Endothelial cell of umbilical vein (primary cell): Measurements from ENCODE around the gene ZNF416. TPM values are rescaled to one million over a fixed set of nuclear protein-coding genes. Genes with fewer than 3 reads are reported as not detected.

Experiments used
- BruUV-seq: library from RNA; stranded (reverse); fragments of 400-500 nt; replicated peaks from 2 replicates; lab custom pipeline; 2021; lab: Mats Ljungman, UMichigan
- CTCF ChIA-PET: fragments of 300-600, 350-600 bp; sonication (Branson Sonifier 250); formaldehyde crosslinking; loops from one replicate; lab custom pipeline; 2021; ENCODE audit warnings: antibody characterized with exemption, inconsistent platforms; lab: Charles Lee
- POLR2A ChIA-PET: fragments of 300-600, 350-600 bp; sonication (Branson Sonifier 250); formaldehyde crosslinking; loops from one replicate; lab custom pipeline; 2021; ENCODE audit warnings: antibody characterized with exemption, inconsistent platforms; lab: Charles Lee
- DNase-seq: peaks from one replicate; pipeline ENCODE4 v3.0.0-alpha.2; 2011; ENCODE audit warnings: low read depth, low spot score
- FAIRE-seq: peaks from 2 replicates; lab custom pipeline; 2011; peaks lifted over from hg19 to GRCh38; lab: Jason Lieb, UNC
- H2AFZ ChIP-seq: 2 replicates; pipeline ENCODE4 v1.6.0; 2012; ENCODE audit warnings: low read depth, low read length, control low read depth, inconsistent platforms
- H3K27ac ChIP-seq: 2 replicates; pipeline ENCODE4 v1.5.1; 2011; ENCODE audit warnings: low read depth, mild to moderate bottlenecking, control low read depth, low read length, moderate library complexity; ENCODE audit not compliant: insufficient read depth
- H3K27me3 ChIP-seq, 2 experiments: 2 replicates each; pipeline versions ENCODE4 v1.6.0 to v1.6.1; 2011; ENCODE audit warnings: low read length in 2 of 2, mixed read lengths in 1 of 2; ENCODE audit not compliant: control insufficient read depth in 2 of 2, insufficient read depth in 2 of 2
- H3K36me3 ChIP-seq, 2 experiments: 2 replicates in 1 of 2; 3 replicates in 1 of 2; pipeline ENCODE4 v1.5.1; 2011; ENCODE audit warnings: low read length in 2 of 2, mild to moderate bottlenecking in 1 of 2, moderate library complexity in 1 of 2; ENCODE audit not compliant: control insufficient read depth in 2 of 2, insufficient read depth in 2 of 2; ENCODE audit errors: extremely low read depth in 1 of 2
- H3K4me1 ChIP-seq: 3 replicates; pipeline ENCODE4 v1.5.1; 2011; ENCODE audit warnings: mild to moderate bottlenecking, low read length; ENCODE audit not compliant: control insufficient read depth, insufficient read depth; ENCODE audit errors: extremely low read depth
- H3K4me2 ChIP-seq: 2 replicates; pipeline ENCODE4 v1.6.1; 2011; ENCODE audit warnings: low read length, control low read depth, mixed read lengths; ENCODE audit not compliant: insufficient read depth
- H3K4me3 ChIP-seq, 3 experiments: fragments of 200-600 bp in 1 of 3; sonication (generic), shearing (Covaris generic) in 1 of 3; replicated peaks in 1 of 3; 2 replicates each; pipeline ENCODE4 v1.5.1; 2011 to 2016; ENCODE audit warnings: control low read depth in 3 of 3, low read length in 3 of 3, mild to moderate bottlenecking in 2 of 3, inconsistent platforms in 1 of 3, low read depth in 1 of 3, moderate library complexity in 1 of 3; ENCODE audit not compliant: insufficient read depth in 1 of 3
- H3K79me2 ChIP-seq: 2 replicates; pipeline ENCODE4 v1.6.0; 2012; ENCODE audit warnings: low read length, inconsistent platforms; ENCODE audit not compliant: control insufficient read depth, insufficient read depth
- H3K9ac ChIP-seq: replicated peaks from 2 replicates; pipeline ENCODE3; 2011; ENCODE audit warnings: low read length, control low read depth; ENCODE audit not compliant: insufficient read depth; ENCODE audit errors: extremely low read depth
- H3K9me1 ChIP-seq: replicated peaks from 3 replicates; pipeline ENCODE4 v1.6.0; 2011; ENCODE audit warnings: mild to moderate bottlenecking, low read length; ENCODE audit not compliant: control insufficient read depth, insufficient read depth; ENCODE audit errors: extremely low read depth
- H3K9me3 ChIP-seq: replicated peaks from 2 replicates; pipeline ENCODE4 v1.5.1; 2012; ENCODE audit warnings: low read length, inconsistent platforms; ENCODE audit not compliant: control insufficient read depth, insufficient read depth
- H4K20me1 ChIP-seq: replicated peaks from 2 replicates; pipeline ENCODE3; 2011; ENCODE audit warnings: mild to moderate bottlenecking, low read length; ENCODE audit not compliant: control insufficient read depth, insufficient read depth; ENCODE audit errors: extremely low read depth
- FOS ChIP-seq: IDR thresholded peaks from 2 replicates; pipeline ENCODE4 v1.6.1; 2011; ENCODE audit warnings: mild to moderate bottlenecking, low read length, moderate library complexity, borderline replicate concordance; ENCODE audit not compliant: insufficient read depth
- JUN ChIP-seq: IDR thresholded peaks from 2 replicates; pipeline ENCODE4 v1.6.1; 2011; ENCODE audit warnings: borderline replicate concordance, low read depth; ENCODE audit not compliant: insufficient read length, insufficient read depth
- MAX ChIP-seq: IDR thresholded peaks from 2 replicates; pipeline ENCODE4 v1.6.1; 2011; ENCODE audit not compliant: insufficient read depth, insufficient read length
- MYC ChIP-seq: IDR thresholded peaks from one replicate; pipeline ENCODE4 v1.6.1; 2011; ENCODE audit warnings: mild to moderate bottlenecking, low read depth, low read length
- POLR2AphosphoS5 ChIP-seq: IDR thresholded peaks from 2 replicates; pipeline ENCODE4 v1.6.1; 2012; ENCODE audit warnings: low read depth, mild to moderate bottlenecking, control low read depth, low read length, moderate library complexity; ENCODE audit not compliant: insufficient read depth
- dilution Hi-C: fragments of 300-500 bp; cut with MboI; formaldehyde crosslinking; loops from one replicate; pipeline ENCODE4 v1.15.0; 2019; ENCODE audit warnings: low sequenced_read_pairs; ENCODE audit not compliant: extremely low pct_ligation_motif_present
- intact Hi-C: fragments of 100-400 bp; cut with micrococcal nuclease; formaldehyde crosslinking; loops from one replicate; pipeline ENCODE4 v1.10.0; 2022
- polyA plus RNA-seq, 4 experiments: library from polyadenylated mRNA; depleted of rRNA in 3 of 4; stranded (reverse) in 3 of 4; unstranded in 1 of 4; fragments of >200 nt; gene quantifications; 2 replicates each; pipeline versions ENCODE4 v1.2.1 to v1.2.3, GENCODE V29; 2011 to 2012; ENCODE audit warnings: missing spikeins in 1 of 4
- total RNA-seq: library from RNA; stranded (reverse); gene quantifications from 2 replicates; pipeline ENCODE4 v1.2.3, GENCODE V29; 2021

Gene ZNF416
- total and polyA plus RNA-seq, 2 donors (not counting 3 experiments of a cell fraction or from before 2014, with no cell fraction given): 1.4 to 3.8 TPM

GRCh38 chr19:57583521-57584416 is 5.1 kb upstream of the ZNF416 start, which contains the start of gene ZIK1:
Gene ZIK1 (plus strand): TSS chr19:57584145. CDS start chr19:57584357, 212 bp downstream.
- DNase-seq (peak; percentile 48), FAIRE-seq (peak; percentile 71)
- H3K9me1 ChIP-seq: no peaks in the 10 kb centered on the region
- H3K27me3 ChIP-seq: no peaks in the 10 kb centered on the region
- TF ChIP-seq FOS (no peak), MAX (peak; percentile 54)
- H2AFZ ChIP-seq: peak within 1 kb of the TSS; percentile 54
- no peaks in the 10 kb centered on the region for H3K36me3 ChIP-seq
- no TSS peak for BruUV-seq
- H3K4me2 ChIP-seq: peak within 1 kb of the TSS; percentile 32
- ChIA-PET POLR2A (no interaction called here), CTCF (no interaction called here)
- peak within 1 kb of the TSS in 2 of 3 experiments; percentile 8 to 44 for H3K4me3 ChIP-seq
- H3K4me1 ChIP-seq: no peaks in the 10 kb centered on the region
- intact Hi-C loops: no loop called here
- no peaks in the 10 kb centered on the region for H3K79me2 ChIP-seq
- H3K9me3 ChIP-seq: peaks cover 2% of the 10 kb centered on the region
- no peak within 1 kb of the TSS for H3K27ac ChIP-seq
- dilution Hi-C loops: no loop called here
- H4K20me1 ChIP-seq: no peaks in the 10 kb centered on the region
- no peak within 1 kb of the TSS for H3K9ac ChIP-seq

GRCh38 chr19:57583104-57583520 is 4.4 kb upstream of the ZNF416 start:
- dilution Hi-C loops (no loop called here), intact Hi-C loops (no loop called here)
- TF ChIP-seq MAX: no peak
- no peak for TF ChIP-seq MYC
- no peak for TF ChIP-seq FOS
- TF ChIP-seq POLR2AphosphoS5: no peak
- TF ChIP-seq JUN: no peak
- Histone ChIP-seq H3K4me1 (peaks cover 3% of the 10 kb centered on the region), H3K27me3 (no peaks in the 10 kb centered on the region), H3K36me3 (no peaks in the 10 kb centered on the region), H3K9ac (no peak overlapping the region), H2AFZ (peak overlapping the region; percentile 54), H3K9me3 (peaks cover 2% of the 10 kb centered on the region), H3K4me3 (no peak overlapping the region), H3K9me1 (no peaks in the 10 kb centered on the region), H3K79me2 (no peaks in the 10 kb centered on the region), H3K27ac (no peak overlapping the region), H4K20me1 (no peaks in the 10 kb centered on the region), H3K4me2 (no peak overlapping the region)
- FAIRE-seq (no peak), DNase-seq (no peak)
- POLR2A ChIA-PET: no interaction called here
- no TSS peak for BruUV-seq
- CTCF ChIA-PET: no interaction called here
